ENCODE measurements around the gene SLC44A3. TPM values are rescaled to one million over a fixed set of nuclear protein-coding genes. Genes with fewer than 3 reads are reported as not detected.

SLC44A3 gene
- total RNA-seq, 1 donor from 2014 or later: 19.5 TPM

DNA sequence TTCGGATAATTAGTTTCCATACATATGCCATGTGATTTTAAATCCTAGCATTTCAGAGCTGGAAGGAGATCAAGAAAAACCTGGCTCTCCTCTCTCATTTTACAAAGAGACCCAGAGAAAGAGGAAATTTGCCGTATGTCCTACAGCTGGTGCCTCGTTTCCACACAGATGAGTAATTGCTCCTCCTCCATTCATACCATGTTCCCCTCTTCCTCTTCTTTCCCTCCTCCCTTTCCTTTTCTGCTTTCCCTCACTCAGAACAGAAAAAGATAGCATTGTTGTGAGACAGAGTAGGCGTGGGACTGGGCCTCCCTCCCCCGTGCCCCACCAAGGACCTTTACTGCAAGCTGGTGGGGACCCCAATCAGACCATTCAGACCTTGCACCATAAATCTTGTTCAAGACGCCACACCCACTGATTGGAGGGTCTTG, 13.7 kb upstream of the SLC44A3 start:
- peak overlapping the region; percentile 11 for H3K27ac Mint-ChIP-seq
- no peaks in the 10 kb centered on the region for H3K9me3 Mint-ChIP-seq

DNA sequence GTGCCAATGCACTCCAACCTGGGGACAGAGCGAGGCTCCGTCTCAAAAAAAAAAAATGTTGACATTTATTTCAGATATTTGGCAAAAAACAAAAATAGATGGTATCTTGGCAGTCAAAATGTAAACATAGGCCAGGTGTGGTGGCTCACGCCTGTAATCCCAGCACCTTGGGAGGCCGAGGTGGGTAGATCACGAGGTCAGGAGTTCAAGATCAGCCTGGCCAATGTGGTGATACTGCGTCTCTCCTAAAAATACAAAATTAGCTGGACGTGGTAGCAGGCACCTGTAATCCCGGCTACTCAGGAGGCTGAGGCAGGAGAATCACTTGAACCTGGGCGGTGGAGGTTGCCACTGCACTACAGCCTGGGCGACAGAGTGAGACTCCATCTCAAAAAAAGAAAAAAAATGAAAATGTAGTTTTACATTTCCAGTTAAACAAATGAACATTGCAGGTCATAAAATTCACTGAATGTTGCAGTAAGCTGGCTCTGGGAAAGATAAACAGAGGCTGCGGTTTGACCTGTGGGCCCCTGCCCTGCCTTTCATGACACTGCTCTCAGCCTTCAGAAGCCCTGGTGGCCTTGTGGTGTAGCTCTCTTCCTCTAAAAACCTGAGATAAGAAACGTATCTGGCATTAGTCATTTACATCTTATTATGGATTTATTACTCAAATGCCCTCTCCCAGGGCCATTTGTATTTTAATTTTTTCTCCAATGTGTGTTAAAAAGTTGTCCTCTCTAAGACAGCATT, 12.2 kb upstream of the SLC44A3 start:
- H3K27me3 Mint-ChIP-seq: no peaks in the 10 kb centered on the region
- no peak for DNase-seq (ENCODE audit: extremely low spot score, unreplicated experiment)
- H3K9me3 Mint-ChIP-seq: no peaks in the 10 kb centered on the region
- H3K36me3 Mint-ChIP-seq: peaks cover 7% of the 10 kb centered on the region
- H3K4me3 Mint-ChIP-seq: no peak overlapping the region
- TF ChIP-seq CTCF (conservative IDR thresholded peaks at IDR 0.05): peak; percentile 49
- peaks cover 42% of the 10 kb centered on the region for H3K4me1 Mint-ChIP-seq (ENCODE audit: unreplicated experiment)
- H3K27ac Mint-ChIP-seq: peak overlapping the region; percentile 39

More for the DNA sequence above, 13.7 kb upstream of the SLC44A3 start:
- H3K4me3 Mint-ChIP-seq: peak overlapping the region; percentile 62
- no peaks in the 10 kb centered on the region for H3K27me3 Mint-ChIP-seq
- DNase-seq (ENCODE audit: extremely low spot score, unreplicated experiment): no peak
- peaks cover 56% of the 10 kb centered on the region for H3K4me1 Mint-ChIP-seq (ENCODE audit: unreplicated experiment)
- no peak for TF ChIP-seq CTCF (conservative IDR thresholded peaks at IDR 0.05)
- no peaks in the 10 kb centered on the region for H3K36me3 Mint-ChIP-seq

DNA sequence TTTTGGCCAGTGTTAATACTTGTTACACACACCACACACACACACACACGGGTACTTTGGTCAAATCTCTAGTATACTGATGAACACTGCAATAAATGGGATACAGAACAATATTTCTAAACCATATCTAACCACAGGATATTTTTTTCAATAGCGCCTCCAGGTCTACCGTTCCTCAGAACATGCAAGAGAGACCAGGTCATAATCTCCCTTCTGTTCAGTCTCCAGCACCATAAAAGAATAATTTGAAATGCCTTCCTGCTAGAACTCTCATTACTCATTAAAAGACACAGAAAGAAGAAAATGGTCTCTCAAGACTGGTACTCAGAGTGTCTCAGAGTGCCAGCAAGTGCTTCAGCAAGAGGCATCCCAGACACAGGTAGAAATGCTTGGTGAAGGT, 11.5 kb upstream of the SLC44A3 start:
- Mint-ChIP-seq H3K4me3 (peak overlapping the region; percentile 3), H3K27ac (peak overlapping the region; percentile 20), H3K9me3 (peaks cover 3% of the 10 kb centered on the region), H3K36me3 (peaks cover 7% of the 10 kb centered on the region), H3K4me1 (ENCODE audit: unreplicated experiment) (peaks cover 34% of the 10 kb centered on the region), H3K27me3 (no peaks in the 10 kb centered on the region)
- TF ChIP-seq CTCF (conservative IDR thresholded peaks at IDR 0.05): no peak
- DNase-seq (ENCODE audit: extremely low spot score, unreplicated experiment): no peak

- H3K27me3 Mint-ChIP-seq: no peaks in the 10 kb centered on the region
- no peak for DNase-seq (ENCODE audit: extremely low spot score, unreplicated experiment)
- H3K9me3 Mint-ChIP-seq: peaks cover 14% of the 10 kb centered on the region
- no peak overlapping the region for H3K4me3 Mint-ChIP-seq
- H3K4me1 Mint-ChIP-seq (ENCODE audit: unreplicated experiment): peaks cover 11% of the 10 kb centered on the region
- peaks cover 7% of the 10 kb centered on the region for H3K36me3 Mint-ChIP-seq
- TF ChIP-seq CTCF (conservative IDR thresholded peaks at IDR 0.05): no peak
- H3K27ac Mint-ChIP-seq: no peak overlapping the region
These were observed 7.2 kb upstream of the SLC44A3 start for GRCh38 chr1:94812985-94813384.

DNA sequence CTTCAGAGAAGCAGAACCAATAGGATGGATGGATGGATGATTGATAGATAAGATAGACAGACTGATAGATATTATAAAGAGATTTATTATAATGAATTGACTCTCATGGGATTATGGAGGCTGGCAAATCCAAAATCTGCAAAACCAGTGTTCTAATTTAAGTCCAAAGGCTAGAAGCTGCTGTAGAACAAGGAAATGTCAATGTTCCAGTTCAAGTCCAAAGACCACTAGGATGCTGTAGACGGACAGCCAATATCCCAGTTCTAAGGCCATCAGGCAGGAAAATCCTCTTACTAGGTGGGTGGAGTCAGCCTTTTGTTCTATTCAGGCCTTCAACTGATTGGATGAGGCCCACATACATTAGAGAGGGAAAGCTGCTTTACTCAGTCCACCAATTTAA, 4.1 kb upstream of the SLC44A3 start:
- H3K36me3 Mint-ChIP-seq: peaks cover 7% of the 10 kb centered on the region
- H3K4me1 Mint-ChIP-seq (ENCODE audit: unreplicated experiment): peaks cover 6% of the 10 kb centered on the region
- no peak for DNase-seq (ENCODE audit: extremely low spot score, unreplicated experiment)
- H3K27ac Mint-ChIP-seq: no peak overlapping the region
- H3K4me3 Mint-ChIP-seq: no peak overlapping the region
- peaks cover 14% of the 10 kb centered on the region for H3K9me3 Mint-ChIP-seq
- no peak for TF ChIP-seq CTCF (conservative IDR thresholded peaks at IDR 0.05)
- no peaks in the 10 kb centered on the region for H3K27me3 Mint-ChIP-seq

Data from type B pancreatic cell (in vitro differentiated cells).